GM23338 (cell line): ENCODE data around the gene PTPRN2. TPM values are rescaled to one million over a fixed set of nuclear protein-coding genes. Genes with fewer than 3 reads are reported as not detected.

Experiments
- ATAC-seq: fragments of 200-7000 bp; cut with Tn5 transposase; 3 replicates; pipeline ENCODE4 v1.9.1; 2020
- DNase-seq: peaks from one replicate; pipeline ENCODE4 v3.0.0-alpha.2; 2015; ENCODE audit warnings: low spot score
- H2AFZ ChIP-seq: fragments of 200-600 bp; sonication (generic); 2 replicates; pipeline ENCODE4 v1.8.0; 2016; ENCODE audit warnings: antibody characterized with exemption, mild to moderate bottlenecking, moderate library complexity
- H3F3A ChIP-seq: fragments of 200-600 bp; sonication (generic); replicated peaks from 2 replicates; pipeline ENCODE4 v1.8.0; 2017; ENCODE audit warnings: antibody characterized with exemption, mixed run types, low read depth
- H3K27ac ChIP-seq: fragments of 200-600 bp; sonication (generic); 2 replicates; pipeline ENCODE4 v1.6.1; 2016; ENCODE audit warnings: low read depth
- H3K27me3 ChIP-seq: fragments of 200-600 bp; sonication (generic); 2 replicates; pipeline ENCODE4 v1.8.0; 2016; ENCODE audit warnings: mild to moderate bottlenecking, mixed run types, moderate library complexity; ENCODE audit not compliant: insufficient read depth
- H3K36me3 ChIP-seq: fragments of 200-600 bp; sonication (generic); 2 replicates; pipeline ENCODE4 v1.8.0; 2016; ENCODE audit warnings: mild to moderate bottlenecking; ENCODE audit not compliant: insufficient read depth
- H3K4me1 ChIP-seq: fragments of 200-600 bp; sonication (generic); 2 replicates; pipeline ENCODE4 v1.8.0; 2016; ENCODE audit warnings: mild to moderate bottlenecking, moderate library complexity; ENCODE audit not compliant: insufficient read depth
- H3K4me2 ChIP-seq: fragments of 200-600 bp; sonication (generic); 2 replicates; pipeline ENCODE4 v1.7.1; 2017; ENCODE audit warnings: mixed run types
- H3K4me3 ChIP-seq: fragments of 200-600 bp; sonication (generic); 2 replicates; pipeline ENCODE4 v1.6.1; 2016; ENCODE audit warnings: mixed run types
- H3K79me2 ChIP-seq: fragments of 200-600 bp; sonication (generic); replicated peaks from 2 replicates; pipeline ENCODE4 v1.8.0; 2017; ENCODE audit warnings: mild to moderate bottlenecking; ENCODE audit not compliant: insufficient read depth
- H3K9me2 ChIP-seq: fragments of 200-600 bp; sonication (generic); 2 replicates; pipeline ENCODE4 v1.8.0; 2017; ENCODE audit not compliant: insufficient read depth
- H4K20me1 ChIP-seq: fragments of 200-600 bp; sonication (generic); replicated peaks from 2 replicates; pipeline ENCODE4 v1.8.0; 2017; ENCODE audit warnings: mild to moderate bottlenecking; ENCODE audit not compliant: insufficient read depth
- H3K27ac Mint-ChIP-seq: 2 replicates; pipeline ENCODE4 v1.8.0; 2020; ENCODE audit warnings: inconsistent platforms, mild to moderate bottlenecking, moderate library complexity, mixed read lengths
- H3K27me3 Mint-ChIP-seq: 3 replicates; pipeline ENCODE4 v1.8.0; 2022; ENCODE audit warnings: low read depth, mild to moderate bottlenecking, moderate library complexity, mixed read lengths, inconsistent platforms; ENCODE audit not compliant: insufficient read depth, poor library complexity
- H3K36me3 Mint-ChIP-seq: 3 replicates; pipeline ENCODE4 v1.8.0; 2021; ENCODE audit warnings: low read depth, mild to moderate bottlenecking, inconsistent platforms, moderate library complexity, mixed read lengths
- H3K4me1 Mint-ChIP-seq: 3 replicates; pipeline ENCODE4 v1.8.0; 2020; ENCODE audit warnings: mild to moderate bottlenecking, inconsistent platforms, mixed read lengths
- H3K4me3 Mint-ChIP-seq: 3 replicates; pipeline ENCODE4 v1.8.0; 2021; ENCODE audit warnings: moderate library complexity, mild to moderate bottlenecking, inconsistent platforms, mixed read lengths
- H3K9me3 Mint-ChIP-seq: 3 replicates; pipeline ENCODE4 v1.8.0; 2020; ENCODE audit warnings: moderate library complexity, mild to moderate bottlenecking, inconsistent platforms, mixed read lengths
- CREB1 ChIP-seq: fragments of 250-450 bp; sonication (Bioruptor Pico); IDR thresholded peaks from 2 replicates; pipeline ENCODE4 v1.5.0; 2020; ENCODE audit warnings: low read depth, mild to moderate bottlenecking, moderate library complexity
- CTCF ChIP-seq, 2 experiments: fragments of 200-600 bp in 1 of 2; sonication (generic) in 1 of 2; conservative IDR thresholded peaks; 2 replicates each; pipeline versions ENCODE4 v1.5.1 to v1.6.1; 2016 to 2017; ENCODE audit warnings: antibody characterized with exemption in 2 of 2, low read depth in 2 of 2, mild to moderate bottlenecking in 2 of 2, moderate library complexity in 1 of 2
- ETS1 ChIP-seq: IDR thresholded peaks from 2 replicates; pipeline ENCODE4 v1.6.1; 2016; ENCODE audit warnings: antibody characterized with exemption
- EZH2phosphoT487 ChIP-seq: fragments of 200-600 bp; sonication (generic); IDR thresholded peaks from one replicate; pipeline ENCODE4 v1.8.1; 2018; ENCODE audit warnings: antibody characterized with exemption; ENCODE audit not compliant: unreplicated experiment
- JUNB ChIP-seq: IDR thresholded peaks from one replicate; pipeline ENCODE4 v1.6.1; 2016; ENCODE audit warnings: antibody characterized with exemption; ENCODE audit not compliant: unreplicated experiment
- NANOG ChIP-seq: IDR thresholded peaks from 2 replicates; pipeline ENCODE4 v1.6.1; 2016; ENCODE audit warnings: antibody characterized with exemption, borderline replicate concordance
- ZNF462 ChIP-seq: fragments of 250-450 bp; sonication (Bioruptor Pico); IDR thresholded peaks from 2 replicates; pipeline ENCODE4 v1.5.0; 2020; ENCODE audit warnings: mild to moderate bottlenecking, moderate library complexity
- polyA plus RNA-seq: library from polyadenylated mRNA; unstranded; fragments of >200 nt; fragmentation: Nextera tagmentation; extraction: Ambion mirVana; gene quantifications from 2 replicates; pipeline ENCODE4 v1.2.1, GENCODE V29; 2016
- total RNA-seq: library from RNA; depleted of rRNA; stranded (reverse); fragments of >200 nt; shearing (Covaris generic); gene quantifications from 2 replicates; pipeline ENCODE4 v1.2.3, GENCODE V29; 2014

Gene PTPRN2
- total and polyA plus RNA-seq, 2 experiments from 2014 or later = 0.87 to 4.0 TPM

- Mint-ChIP-seq H3K4me3 (no peak overlapping the region), H3K9me3 (peaks cover 77% of the 10 kb centered on the region), H3K27ac (no peak overlapping the region), H3K4me1 (peaks cover 9% of the 10 kb centered on the region; the same call in 1 of the 3 replicates), H3K27me3 (peaks cover 7% of the 10 kb centered on the region), H3K36me3 (peaks cover 19% of the 10 kb centered on the region)
- TF ChIP-seq ZNF462 (no peak), EZH2phosphoT487 (no peak), NANOG (no peak), JUNB (no peak), ETS1 (no peak), CTCF (conservative IDR thresholded peaks at IDR 0.05; ENCODE audit: low read depth in 2 of 2) (no peak), CREB1 (CRISPR knock-in tag) (no peak)
- no peak for DNase-seq
- Histone ChIP-seq H3K4me3 (no peak overlapping the region), H3K27ac (no peak overlapping the region), H3K4me2 (no peak overlapping the region), H3K27me3 (no peaks in the 10 kb centered on the region), H3K9me2 (no peaks in the 10 kb centered on the region), H4K20me1 (no peaks in the 10 kb centered on the region), H3K4me1 (no peaks in the 10 kb centered on the region; the same call in 1 of the 2 replicates), H2AFZ (no peak overlapping the region), H3F3A (no peaks in the 10 kb centered on the region), H3K36me3 (no peaks in the 10 kb centered on the region), H3K79me2 (no peaks in the 10 kb centered on the region)
- ATAC-seq = no peak
Observed at GRCh38 chr7:158487631-158488151, 99.9 kb downstream of the PTPRN2 start.
